NT2/D1 (cell line): ENCODE measurements around the gene TCF23.

Experiments used
- SUZ12 ChIP-seq: IDR thresholded peaks from 2 replicates; pipeline ENCODE4 v1.6.1; 2011; ENCODE audit not compliant: insufficient read length, insufficient read depth; ENCODE audit errors: extremely low read depth
- ZNF274 ChIP-seq: IDR thresholded peaks from 2 replicates; pipeline ENCODE4 v1.6.1; 2011; ENCODE audit warnings: mild to moderate bottlenecking, low read depth, low read length

DNA sequence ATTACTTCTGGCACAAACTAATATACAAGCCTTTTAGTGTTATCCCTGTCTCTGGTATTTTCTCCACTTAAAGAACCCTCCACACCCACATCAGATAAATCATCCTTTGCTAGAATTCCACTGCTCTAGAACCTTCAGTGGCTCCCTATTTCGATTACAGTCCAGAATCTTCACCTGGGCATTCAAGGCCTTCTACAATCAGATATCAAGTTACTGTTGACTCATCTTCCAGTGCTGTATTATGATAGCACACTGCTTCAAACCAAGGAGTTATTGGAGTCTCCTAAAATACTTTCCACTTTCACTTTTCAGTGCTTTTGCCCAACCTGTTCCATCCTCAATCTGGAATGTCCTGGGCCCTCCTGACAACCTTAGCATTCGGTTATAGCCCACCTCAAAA lies 33.3 kb upstream of the TCF23 start:
- TF ChIP-seq ZNF274 = no peak
- TF ChIP-seq SUZ12 = no peak
